NCI-H748 (cell line): ENCODE data around the gene RGSL1.

ENCODE experiments used
- DNase-seq: peaks from one replicate; lab custom pipeline; 2025; ENCODE audit not compliant: unreplicated experiment; lab: John Stamatoyannopoulos, UW

Gene RGSL1

GRCh38 chr1:182450087-182450486 lies at the start of gene RGSL1:
TSS of gene RGSL1 (plus strand) at chr1:182450146. CDS start at chr1:182450166, 20 bp downstream.
- DNase-seq: no peak

DNA sequence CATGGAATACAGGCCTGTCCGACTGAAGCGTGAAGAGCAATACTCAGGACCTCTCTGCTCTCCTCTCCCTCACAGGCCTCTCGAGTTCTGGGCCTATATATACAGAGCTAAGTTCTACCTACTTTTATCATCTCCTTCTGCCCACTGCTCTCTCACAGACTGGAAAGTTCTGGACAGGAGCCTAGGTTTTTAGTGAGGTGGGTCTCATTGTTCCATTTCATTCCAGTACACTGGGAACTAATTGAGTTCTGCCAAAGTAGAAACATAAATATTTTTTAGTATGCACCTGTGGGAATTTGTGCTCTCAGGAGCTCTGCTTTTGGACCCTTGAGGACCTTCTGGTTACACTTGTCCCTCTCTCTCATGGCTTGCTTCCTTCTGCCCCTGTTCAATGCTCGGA lies 49.4 kb upstream of the RGSL1 start, which contains the start of gene TEDDM1:
Gene TEDDM1 (minus strand): TSS at position 101 of the 400 bp plus-strand sequence. CDS start 182 bp downstream, outside the sequence.
- DNase-seq: no peak

- DNase-seq: no peak
Measured at GRCh38 chr1:182404781-182405180, 45.2 kb upstream of the RGSL1 start.

GRCh38 chr1:182405578-182405977 lies 44.4 kb upstream of the RGSL1 start:
- DNase-seq: no peak

DNA sequence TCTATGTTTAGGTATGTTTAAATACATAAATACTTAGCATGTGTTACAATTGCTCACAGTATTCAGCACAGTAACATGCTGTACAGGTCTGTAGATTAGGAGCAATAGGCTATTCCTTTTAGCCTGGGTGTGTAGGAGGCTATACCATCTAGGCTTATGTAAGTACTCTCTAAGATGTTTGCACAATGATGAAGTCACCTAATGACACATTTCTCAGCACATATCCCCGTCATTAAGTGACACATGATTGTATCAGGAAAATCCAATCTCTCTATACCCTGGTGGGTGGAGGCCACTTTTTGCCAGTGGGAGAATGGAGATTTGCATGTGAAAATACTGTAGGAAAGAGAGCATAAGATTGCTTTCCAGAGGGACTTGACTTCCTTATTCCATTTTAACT lies 43.9 kb upstream of the RGSL1 start:
- no peak for DNase-seq

DNA sequence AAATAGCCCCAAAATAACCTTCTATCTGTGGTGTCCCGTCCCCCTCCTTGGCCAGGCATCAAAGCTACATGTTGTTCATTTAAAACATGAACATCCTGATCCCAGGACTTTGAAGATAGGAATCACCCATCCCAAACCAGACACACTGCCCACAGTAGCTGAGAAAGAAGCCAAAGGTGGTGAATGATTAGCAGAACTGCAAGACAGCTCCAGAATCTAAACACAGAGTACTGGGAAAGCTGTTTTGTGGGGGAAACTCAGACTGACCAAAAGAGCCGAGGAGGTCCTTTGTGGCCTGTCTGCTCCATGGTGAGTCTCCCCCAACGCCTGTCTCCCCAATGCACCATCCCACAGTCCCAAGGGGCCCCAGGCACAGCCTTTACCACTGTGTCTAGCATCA lies 42.2 kb upstream of the RGSL1 start:
- DNase-seq: no peak

DNA sequence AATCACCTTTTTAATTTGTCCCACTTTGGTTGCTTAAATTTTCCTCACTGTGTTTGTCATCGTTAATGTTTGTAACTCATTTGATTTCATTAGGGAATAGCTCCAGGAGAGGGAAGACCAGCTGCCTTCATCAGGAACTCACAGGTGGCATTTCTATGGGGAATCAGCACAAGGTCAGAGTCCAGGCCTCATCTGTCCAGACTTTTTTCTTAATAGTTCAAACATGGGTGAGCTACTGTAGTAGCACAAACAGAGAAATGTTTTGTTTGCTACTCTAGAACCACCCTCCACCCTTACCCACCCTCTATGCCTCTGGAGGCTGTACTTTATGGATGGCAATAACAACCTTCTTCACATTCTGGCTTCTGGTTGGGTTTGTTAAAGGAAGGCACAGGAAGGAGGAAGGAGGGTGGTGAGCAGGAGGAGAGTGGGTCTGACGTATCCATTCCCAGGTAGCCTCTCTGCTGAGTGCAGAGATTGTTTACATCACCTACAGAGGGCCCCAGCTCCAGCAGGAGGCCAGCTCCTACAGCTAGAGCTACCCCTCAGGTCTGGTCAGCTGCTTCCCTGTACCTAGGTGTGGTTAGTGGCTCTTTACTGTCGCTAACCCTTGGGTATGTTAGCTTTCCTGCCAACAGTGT lies 41.4 kb upstream of the RGSL1 start:
- no peak for DNase-seq

DNA sequence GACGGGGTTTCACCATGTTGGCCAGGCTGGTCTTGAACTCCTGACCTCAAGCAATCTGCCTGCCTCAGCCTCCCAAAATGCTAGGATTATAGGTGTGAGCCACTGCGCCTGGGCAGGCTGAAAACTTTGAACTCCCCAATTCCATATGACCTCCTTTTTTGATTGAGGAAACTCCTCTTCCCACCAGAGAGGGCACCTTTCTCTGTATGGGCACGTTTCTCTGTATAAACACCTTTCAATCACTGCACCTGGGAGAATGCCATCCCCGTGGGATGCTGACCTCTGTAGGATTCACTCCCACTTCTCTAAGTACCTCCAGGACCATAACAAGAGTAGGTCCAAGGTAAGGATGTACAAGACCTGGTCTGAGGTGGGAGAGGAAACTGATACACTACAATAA lies 39.8 kb upstream of the RGSL1 start:
- no peak for DNase-seq

GRCh38 chr1:182410620-182411273 lies 39.2 kb upstream of the RGSL1 start:
- no peak for DNase-seq

DNA sequence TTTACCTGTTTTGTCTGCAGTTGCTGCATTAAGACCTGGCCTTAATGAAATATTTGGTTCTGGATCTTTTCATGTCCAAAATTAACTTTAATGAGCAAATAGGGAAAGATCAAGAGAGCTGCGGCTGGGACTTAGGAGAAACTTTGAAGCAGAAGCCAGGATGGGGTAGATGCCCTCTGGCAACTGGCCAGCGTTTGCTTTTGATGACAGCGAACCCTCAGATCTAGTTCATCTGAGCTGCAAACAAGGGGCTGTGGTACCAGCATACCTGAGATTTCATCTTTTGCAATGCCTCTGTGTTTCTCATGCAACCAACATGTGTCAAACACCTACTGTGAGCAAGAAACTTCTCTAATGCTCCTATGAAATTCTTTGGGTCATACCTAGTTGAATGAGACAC lies 36.5 kb upstream of the RGSL1 start:
- no peak for DNase-seq

- no peak for DNase-seq
Measured at GRCh38 chr1:182413969-182414368, 36.0 kb upstream of the RGSL1 start.

- no peak for DNase-seq
Measured at GRCh38 chr1:182415789-182416188, 34.2 kb upstream of the RGSL1 start.

DNA sequence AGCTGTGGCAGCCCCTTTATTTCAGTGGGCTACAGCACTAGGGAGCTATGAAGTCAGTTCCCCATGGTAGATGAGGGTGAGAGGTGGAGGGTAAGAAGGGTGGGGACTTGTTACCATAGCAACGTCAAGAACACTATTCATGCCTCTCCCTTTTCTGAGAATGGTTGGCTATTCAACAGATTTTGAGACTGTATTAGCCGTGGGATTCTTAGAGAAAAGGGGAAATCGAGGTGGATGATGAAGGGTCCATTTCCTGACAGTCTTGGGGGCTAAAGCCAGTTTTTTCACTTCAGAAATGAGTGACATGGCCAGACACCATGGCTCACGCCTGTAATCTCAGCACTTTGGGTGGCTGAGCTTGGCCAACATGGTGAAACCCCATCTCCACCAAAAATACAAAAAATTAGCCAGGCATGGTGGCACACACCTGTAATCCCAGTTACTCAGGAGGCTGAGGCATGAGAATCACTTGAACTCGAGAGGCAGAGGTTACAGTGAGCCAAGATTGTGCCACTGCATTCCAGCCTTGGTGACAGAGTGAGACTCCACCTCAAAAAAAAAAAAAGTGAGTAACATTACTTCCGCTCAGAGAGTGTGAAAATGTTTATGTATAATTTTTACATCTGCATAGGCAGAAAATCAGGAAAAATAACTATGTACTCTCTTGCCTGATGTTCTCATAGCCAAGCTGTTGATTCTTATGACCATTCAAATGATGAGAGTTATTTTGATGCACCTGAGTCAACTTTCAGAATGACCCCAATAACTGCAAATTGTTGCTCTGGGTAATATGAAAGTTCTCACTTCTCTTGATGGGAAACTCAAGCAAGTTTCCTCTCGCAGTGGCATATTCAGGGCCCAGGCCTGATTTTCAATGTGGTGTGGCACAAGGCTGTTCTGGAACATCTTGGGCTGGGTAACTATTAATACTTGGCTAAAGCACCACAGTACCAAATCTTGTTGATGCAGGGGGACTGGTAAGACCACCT lies 23.2 kb upstream of the RGSL1 start:
- DNase-seq: peak; percentile 10

- DNase-seq: no peak
Measured at GRCh38 chr1:182428043-182428442, 21.9 kb upstream of the RGSL1 start.

DNA sequence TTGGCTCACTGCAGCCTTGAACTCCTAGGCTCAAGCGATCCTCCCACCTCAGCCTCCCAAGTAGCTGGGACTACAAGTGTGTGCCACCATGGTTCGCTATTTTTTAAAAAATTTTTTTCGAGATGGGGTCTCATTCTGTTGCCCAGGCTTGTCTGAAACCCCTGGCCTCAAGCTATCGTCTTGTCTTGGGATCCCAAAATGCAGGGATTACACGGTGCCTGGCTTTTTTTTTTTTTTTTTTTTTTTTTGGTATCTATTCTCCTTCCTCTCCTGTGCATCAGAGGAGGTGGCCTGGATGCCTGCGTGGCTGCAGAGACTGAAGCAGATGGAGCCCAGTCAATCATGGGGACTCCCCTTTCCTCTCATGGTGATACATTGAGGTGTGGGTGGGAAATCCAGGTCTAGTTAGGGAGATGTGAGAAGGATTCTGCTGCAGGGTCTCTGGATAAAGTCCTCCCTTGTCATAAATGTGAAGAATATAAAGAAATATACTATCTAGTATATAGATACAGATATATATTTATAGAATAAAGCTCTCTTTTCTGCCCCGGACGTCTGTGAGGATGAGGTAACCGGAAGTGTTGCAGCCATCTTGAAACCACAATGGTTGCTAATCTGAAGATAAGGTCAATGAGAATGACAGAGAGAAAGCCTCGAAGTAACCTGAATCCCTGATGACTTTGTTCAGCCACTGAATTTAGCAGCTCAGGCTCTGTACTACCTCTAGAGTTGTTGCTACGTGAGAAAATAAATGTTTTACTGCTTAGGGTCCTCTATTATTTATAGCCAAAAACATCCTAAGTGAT lies 19.5 kb upstream of the RGSL1 start:
- peak; percentile 3 for DNase-seq

GRCh38 chr1:182431278-182431677 lies 18.7 kb upstream of the RGSL1 start:
- no peak for DNase-seq

DNA sequence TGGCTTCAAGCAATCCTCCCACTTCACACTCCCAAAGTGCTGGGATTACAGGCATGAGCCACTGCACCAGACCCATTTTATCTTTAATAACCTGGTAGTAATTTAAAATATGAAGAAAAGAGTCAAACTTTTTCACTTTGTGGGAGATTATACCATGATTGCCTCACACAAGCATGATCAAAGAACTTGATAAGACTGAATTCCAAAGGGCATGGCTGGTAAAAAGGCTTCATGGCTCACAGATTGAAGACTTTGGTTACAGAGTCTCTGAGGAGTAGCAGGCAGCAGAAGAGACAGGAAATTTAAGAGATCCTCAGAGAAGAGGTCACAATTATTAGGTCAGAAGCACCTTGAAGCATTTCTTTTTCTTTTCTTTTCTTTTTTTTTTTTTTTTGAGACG lies 16.4 kb upstream of the RGSL1 start:
- no peak for DNase-seq

GRCh38 chr1:182438326-182438725 lies 11.6 kb upstream of the RGSL1 start:
- no peak for DNase-seq

- no peak for DNase-seq
Measured at GRCh38 chr1:182441719-182442118, 8.2 kb upstream of the RGSL1 start.

GRCh38 chr1:182442333-182442732 lies 7.6 kb upstream of the RGSL1 start:
- DNase-seq: no peak

DNA sequence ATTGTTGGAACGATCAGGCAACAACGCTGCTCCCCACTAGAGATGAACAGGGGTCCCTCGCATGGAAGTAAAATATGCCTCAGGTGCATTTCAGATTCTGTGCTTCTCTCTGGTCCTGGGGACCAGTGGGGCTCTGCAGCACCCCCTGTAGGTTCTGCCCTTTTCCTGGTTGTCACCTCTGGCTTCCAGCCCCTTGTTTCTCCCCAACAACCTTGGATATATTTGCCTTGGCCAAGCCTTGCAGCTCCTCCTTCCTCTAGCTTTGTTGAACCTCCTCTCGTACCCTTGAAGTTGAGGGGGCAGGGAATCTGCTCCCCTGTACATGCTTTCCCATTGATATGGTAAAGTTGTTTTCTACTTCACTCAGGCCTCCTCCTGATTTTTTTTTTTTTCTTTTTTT lies 5.4 kb upstream of the RGSL1 start:
- DNase-seq: no peak
